Measurements from ENCODE around the gene SRD5A1. TPM values are rescaled to one million over a fixed set of nuclear protein-coding genes. Genes with fewer than 3 reads are reported as not detected.

SRD5A1 gene
- total and polyA plus RNA-seq, 2 of the 8 experiments (the other 6 are each of a cell fraction or from before 2014, with no cell fraction given) = 34.7 to 42.4 TPM

GRCh38 chr5:6712142-6712576 is 78.9 kb downstream of the SRD5A1 start:
- peaks cover 11% of the 10 kb centered on the region for H3K79me1 ChIP-seq (ENCODE audit: low read depth, low read length)
- no peak overlapping the region for H3K4ac ChIP-seq (replicated peaks; ENCODE audit: insufficient read length, low read depth, low read length)
- H3K27me3 ChIP-seq (replicated peaks in 1 of 4; ENCODE audit: control insufficient read depth in 3 of 4, extremely low read depth in 1 of 4, insufficient read depth in 3 of 4, low read length in 3 of 4) = peaks cover 0 to 3% (median 0%) of the 10 kb centered on the region in 4 experiments; a peak in 3 of 7 replicates
- H2BK5ac ChIP-seq (ENCODE audit: low read depth, low read length) = peak overlapping the region; percentile 91; the same call in 1 of the 2 replicates
- H2BK15ac ChIP-seq (ENCODE audit: low read length) = 0 out of 2 replicates have a peak overlapping the region, but pooled peaks have one; percentile 61
- H2AFZ ChIP-seq (ENCODE audit: low read length) = peak overlapping the region; percentile 90
- H3K27ac ChIP-seq (ENCODE audit: low read depth, low read length) = no peak overlapping the region
- H3K36me3 ChIP-seq (ENCODE audit: control insufficient read depth in 2 of 4, insufficient read depth in 4 of 4, low read length in 3 of 4) = no peaks in the 10 kb centered on the region
- no peak overlapping the region for H3K14ac ChIP-seq (ENCODE audit: insufficient read length)
- H3K4me3 ChIP-seq (ENCODE audit: extremely low read depth in 1 of 4, insufficient read depth in 2 of 4, low read depth in 3 of 4, low read length in 4 of 4) = peak overlapping the region; percentile 67 to 73 (median 70)
- peak in 1 of 2 experiments; percentile 71 for DNase-seq (ENCODE audit: low read depth in 1 of 2, low spot score in 2 of 2)
- peak overlapping the region; percentile 62 for H4K91ac ChIP-seq (replicated peaks; ENCODE audit: insufficient read length, low read length)
- peaks cover 5 to 26% of the 10 kb centered on the region in 2 experiments for H3K79me2 ChIP-seq (ENCODE audit: control insufficient read depth in 1 of 2, insufficient read depth in 2 of 2, low read length in 2 of 2)
- no peaks in the 10 kb centered on the region for H3K9me3 ChIP-seq (ENCODE audit: insufficient read depth in 2 of 2, low read depth in 1 of 2, low read length in 1 of 2)
- no peak overlapping the region for H3K23ac ChIP-seq (ENCODE audit: insufficient read length)
- peaks cover 10% of the 10 kb centered on the region for H3K23me2 ChIP-seq (ENCODE audit: low read depth, low read length)
- H2BK120ac ChIP-seq (replicated peaks; ENCODE audit: low read depth, low read length) = no peak overlapping the region
- H3K4me1 ChIP-seq (replicated peaks in 1 of 4; ENCODE audit: control insufficient read depth in 3 of 4, insufficient read depth in 4 of 4, low read length in 3 of 4) = peaks cover 0 to 12% (median 5%) of the 10 kb centered on the region in 4 experiments; a peak in 5 of 7 replicates
- peak overlapping the region in 3 of 4 experiments; percentile 29 to 67 (median 56); a peak in 4 of 7 replicates for H3K9ac ChIP-seq (replicated peaks in 1 of 4; ENCODE audit: extremely low read depth in 1 of 4, low read depth in 3 of 4, low read length in 3 of 4)
- no peak for FAIRE-seq
- peak overlapping the region; percentile 84 to 92 for H3K4me2 ChIP-seq (ENCODE audit: insufficient read depth in 1 of 2, low read depth in 2 of 2, low read length in 2 of 2)
- ChIA-PET POLR2A (ENCODE audit: partially characterized antibody) (interaction anchor here (1.4 to 3.9 kb wide), 4 partner anchors 10 to 78 kb away, joined by 5 to 29 read pairs (median 8); partner anchors contain the start of genes NSUN2 and SRD5A1), CTCF (ENCODE audit: partially characterized antibody) (interaction anchor here (1.2 to 1.7 kb wide), 2 partner anchors 14 to 33 kb away, joined by 5 to 6 read pairs; no protein-coding TSS in a partner anchor)
- no peak overlapping the region for H2AK5ac ChIP-seq (ENCODE audit: low read depth, low read length)
- H2BK12ac ChIP-seq (ENCODE audit: low read depth, low read length) = 0 out of 2 replicates have a peak overlapping the region, but pooled peaks have one; percentile 50
- H4K8ac ChIP-seq (ENCODE audit: extremely low read depth, insufficient read depth, low read length) = no peak overlapping the region; the same call in 1 of the 2 replicates
- peaks cover 16 to 21% of the 10 kb centered on the region in 2 experiments for H4K20me1 ChIP-seq (replicated peaks in 1 of 2; ENCODE audit: control insufficient read depth in 1 of 2, insufficient read depth in 2 of 2, low read length in 2 of 2)
- peak overlapping the region; percentile 25 for H4K5ac ChIP-seq (ENCODE audit: insufficient read length, low read depth, low read length)
- peak overlapping the region; percentile 42 for H3K56ac ChIP-seq (replicated peaks; ENCODE audit: insufficient read length, low read depth, low read length)
- WGBS, 2 experiments (ENCODE audit: extremely low coverage in 1 of 2, insufficient coverage in 1 of 2, insufficient read length in 1 of 2, insufficient replicate concordance in 2 of 2, low coverage in 1 of 2, low lambda C conversion rate in 2 of 2, missing lambda C conversion rate in 1 of 2) = 1% methylated on average over 36 of the region's 36 CpGs; no CpG with 5 or more reads in 1 of the 2 experiments
- peak overlapping the region; percentile 90 for H3K18ac ChIP-seq (ENCODE audit: extremely low read depth, low read length)
- H2BK20ac ChIP-seq (ENCODE audit: low read length) = no peak overlapping the region
- TF ChIP-seq POLR2AphosphoS5 (IDR thresholded peaks at IDR 0.05; ENCODE audit: low read depth, low read length) = peak; percentile 32; the same call in 1 of the 2 replicates

All from H1 (cell line).